Measurements from ENCODE around the gene PRTFDC1.
"Not testable (repeated sequence)": the region's sequence is repeated elsewhere in the genome, so short reads cannot be mapped to it uniquely, and the experiment has no call there.

Gene PRTFDC1

GRCh38 chr10:24968349-24968748, 15.9 kb upstream of the PRTFDC1 start:
- no peak for DNase-seq (ENCODE audit: low read depth)
- H3K4me3 ChIP-seq (ENCODE audit: low read depth, low read length): no peak overlapping the region

- H3K4me3 ChIP-seq (ENCODE audit: low read depth, low read length): no peak overlapping the region
- DNase-seq (ENCODE audit: low read depth): no peak
Measured at GRCh38 chr10:24966962-24967481, 14.6 kb upstream of the PRTFDC1 start.

- no peak overlapping the region for H3K4me3 ChIP-seq (ENCODE audit: low read depth, low read length)
- no peak for DNase-seq (ENCODE audit: low read depth)
Measured at GRCh38 chr10:24965051-24965450, 12.6 kb upstream of the PRTFDC1 start.

- DNase-seq (ENCODE audit: low read depth): no peak
- no peak overlapping the region for H3K4me3 ChIP-seq (ENCODE audit: low read depth, low read length)
Measured at GRCh38 chr10:24963521-24964041, 11.2 kb upstream of the PRTFDC1 start.

GRCh38 chr10:24962995-24963394, 10.6 kb upstream of the PRTFDC1 start:
- no peak for DNase-seq (ENCODE audit: low read depth)
- no peak overlapping the region for H3K4me3 ChIP-seq (ENCODE audit: low read depth, low read length)

GRCh38 chr10:24961582-24961981, 9.2 kb upstream of the PRTFDC1 start:
- no peak for DNase-seq (ENCODE audit: low read depth)
- no peak overlapping the region for H3K4me3 ChIP-seq (ENCODE audit: low read depth, low read length)

GRCh38 chr10:24959382-24959730, 7.0 kb upstream of the PRTFDC1 start:
- no peak overlapping the region for H3K4me3 ChIP-seq (ENCODE audit: low read depth, low read length)
- no peak for DNase-seq (ENCODE audit: low read depth)

GRCh38 chr10:24958721-24959381, 6.4 kb upstream of the PRTFDC1 start:
- DNase-seq (ENCODE audit: low read depth): peak; percentile 87
- H3K4me3 ChIP-seq (ENCODE audit: low read depth, low read length): peak overlapping the region; percentile 18

- peak overlapping the region; percentile 17 for H3K4me3 ChIP-seq (ENCODE audit: low read depth, low read length)
Measured at GRCh38 chr10:24958091-24958720, 5.8 kb upstream of the PRTFDC1 start.

GRCh38 chr10:24957624-24958051, 5.2 kb upstream of the PRTFDC1 start:
- H3K4me3 ChIP-seq (ENCODE audit: low read depth, low read length); DNase-seq (ENCODE audit: low read depth): not testable (repeated sequence)

More at GRCh38 chr10:24958091-24958720, 5.8 kb upstream of the PRTFDC1 start:
- DNase-seq (ENCODE audit: low read depth): peak; percentile 84

GRCh38 chr10:24953675-24954074, 1.3 kb upstream of the PRTFDC1 start:
- DNase-seq (ENCODE audit: low read depth): no peak
- no peak overlapping the region for H3K4me3 ChIP-seq (ENCODE audit: low read depth, low read length)

- H3K4me3 ChIP-seq (ENCODE audit: low read depth, low read length): peak overlapping the region; percentile 51
- no peak for DNase-seq (ENCODE audit: low read depth)
Measured at GRCh38 chr10:24952707-24953645, 570 bp upstream of the PRTFDC1 start.

- H3K4me3 ChIP-seq (ENCODE audit: low read depth, low read length): peak overlapping the region; percentile 51
- DNase-seq (ENCODE audit: low read depth): no peak
Measured at GRCh38 chr10:24951201-24952142, 934 bp downstream of the PRTFDC1 start.

GRCh38 chr10:24950439-24950838, 2.0 kb downstream of the PRTFDC1 start:
- no peak overlapping the region for H3K4me3 ChIP-seq (ENCODE audit: low read depth, low read length)

GRCh38 chr10:24949616-24950015, 2.8 kb downstream of the PRTFDC1 start:
- no peak for DNase-seq (ENCODE audit: low read depth)

More at GRCh38 chr10:24950439-24950838, 2.0 kb downstream of the PRTFDC1 start:
- DNase-seq (ENCODE audit: low read depth): no peak

GRCh38 chr10:24947304-24948097, 4.9 kb downstream of the PRTFDC1 start:
- DNase-seq (ENCODE audit: low read depth): no peak
- no peak overlapping the region for H3K4me3 ChIP-seq (ENCODE audit: low read depth, low read length)

More at GRCh38 chr10:24949616-24950015, 2.8 kb downstream of the PRTFDC1 start:
- H3K4me3 ChIP-seq (ENCODE audit: low read depth, low read length): no peak overlapping the region

GRCh38 chr10:24944512-24945255, 7.7 kb downstream of the PRTFDC1 start:
- no peak overlapping the region for H3K4me3 ChIP-seq (ENCODE audit: low read depth, low read length)
- peak; percentile 58 for DNase-seq (ENCODE audit: low read depth)

All from skeletal muscle cell (primary cell).